Sigmoid colon (tissue), 4 donors: ENCODE measurements around the gene ZFC3H1.

Experiments used
- CTCF ChIP-seq, 4 experiments: fragments of 450-650 bp in 3 of 4; fragments of 200-600 bp in 1 of 4; IDR thresholded peaks; one replicate each; pipeline ENCODE4 v1.5.1; 2016 to 2019; ENCODE audit warnings: antibody characterized with exemption in 4 of 4, mild to moderate bottlenecking in 3 of 4, moderate library complexity in 2 of 4
- POLR2A ChIP-seq, 2 donors: fragments of 450-650 bp; IDR thresholded peaks; one replicate each; pipeline ENCODE4 v1.6.1; 2016; ENCODE audit warnings: antibody characterized with exemption in 2 of 2, mild to moderate bottlenecking in 2 of 2, moderate library complexity in 2 of 2
- POLR2AphosphoS5 ChIP-seq, 4 donors: sonication (generic); formaldehyde crosslinking; IDR thresholded peaks; one replicate each; pipeline ENCODE4 v1.6.1; 2017; ENCODE audit warnings: antibody characterized with exemption in 4 of 4

- no peak for TF ChIP-seq CTCF (IDR thresholded peaks at IDR 0.05)
- no peak for TF ChIP-seq POLR2A (IDR thresholded peaks at IDR 0.05)
- TF ChIP-seq POLR2AphosphoS5 (IDR thresholded peaks at IDR 0.05), result no peak
Measured at GRCh38 chr12:71646512-71646911, 17.1 kb downstream of the ZFC3H1 start.
